DMS114 treated with DMSO at 0.1 percent for 48 hours (cell line): ENCODE measurements around the gene FNDC7.
"Not testable (repeated sequence)": the region's sequence is repeated elsewhere in the genome, so short reads cannot be mapped to it uniquely, and the experiment has no call there.

Source experiments
- DNase-seq: peaks from one replicate; lab custom pipeline; 2025; ENCODE audit not compliant: unreplicated experiment; lab: John Stamatoyannopoulos, UW

Gene FNDC7

DNA sequence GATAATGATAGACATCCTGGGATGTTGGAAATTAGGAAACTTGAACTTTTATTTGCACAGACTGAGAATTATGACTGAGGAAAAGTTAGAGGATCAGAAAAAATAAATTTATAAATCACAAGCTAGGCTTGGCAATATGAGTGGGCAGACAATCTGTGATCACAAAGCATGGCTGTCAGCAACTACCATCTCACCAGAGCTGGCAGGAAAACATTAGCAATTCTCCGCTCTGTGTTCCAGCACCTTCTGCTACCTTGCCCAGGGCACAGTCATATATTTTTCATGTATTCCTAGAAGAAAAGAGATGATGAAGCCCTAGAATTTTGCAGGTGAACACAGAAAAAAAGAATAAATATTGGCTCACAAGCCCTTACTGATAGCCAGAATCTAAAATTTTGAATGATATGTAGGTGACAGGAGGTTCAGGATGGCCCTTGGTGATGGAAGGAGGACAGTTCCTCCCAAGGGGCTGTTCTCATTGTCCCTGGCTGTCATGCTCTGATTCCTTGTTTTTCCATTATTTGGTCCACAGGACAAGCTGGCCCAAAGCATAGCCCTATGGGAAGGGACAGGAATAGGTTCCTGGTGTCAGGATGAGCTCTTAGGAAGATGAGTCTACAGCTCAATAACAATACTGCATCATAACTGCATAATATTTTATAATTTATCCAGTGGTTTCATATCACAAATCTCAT is 21.6 kb downstream of the FNDC7 start:
- no peak for DNase-seq

DNA sequence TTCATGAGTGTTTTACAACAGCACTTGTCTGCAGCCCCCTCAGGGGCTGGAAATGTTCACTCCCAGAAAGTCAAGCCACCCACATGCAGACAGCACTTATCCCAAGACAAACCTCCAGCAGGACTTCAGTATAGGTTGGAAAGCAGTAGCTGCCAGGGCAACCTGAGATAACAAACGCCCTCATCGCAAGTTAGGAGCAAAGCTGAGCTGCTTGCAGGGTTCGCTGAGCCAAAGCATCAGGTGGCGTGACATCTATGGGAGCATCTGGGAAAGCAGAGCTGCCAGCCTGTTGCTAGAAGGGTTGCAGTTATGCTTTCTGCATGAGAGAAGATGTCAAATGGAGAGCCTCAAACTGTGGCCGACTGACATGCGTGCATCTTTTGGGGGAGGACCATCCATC is 29.5 kb downstream of the FNDC7 start:
- DNase-seq = no peak

GRCh38 chr1:108745980-108746381 is 33.3 kb downstream of the FNDC7 start:
- no peak for DNase-seq

GRCh38 chr1:108746382-108747170 is 33.9 kb downstream of the FNDC7 start, which contains the start of gene STXBP3:
Gene STXBP3 (plus strand): TSS chr1:108746674. CDS start chr1:108746738, 64 bp downstream.
- peak; percentile 91 for DNase-seq

DNA sequence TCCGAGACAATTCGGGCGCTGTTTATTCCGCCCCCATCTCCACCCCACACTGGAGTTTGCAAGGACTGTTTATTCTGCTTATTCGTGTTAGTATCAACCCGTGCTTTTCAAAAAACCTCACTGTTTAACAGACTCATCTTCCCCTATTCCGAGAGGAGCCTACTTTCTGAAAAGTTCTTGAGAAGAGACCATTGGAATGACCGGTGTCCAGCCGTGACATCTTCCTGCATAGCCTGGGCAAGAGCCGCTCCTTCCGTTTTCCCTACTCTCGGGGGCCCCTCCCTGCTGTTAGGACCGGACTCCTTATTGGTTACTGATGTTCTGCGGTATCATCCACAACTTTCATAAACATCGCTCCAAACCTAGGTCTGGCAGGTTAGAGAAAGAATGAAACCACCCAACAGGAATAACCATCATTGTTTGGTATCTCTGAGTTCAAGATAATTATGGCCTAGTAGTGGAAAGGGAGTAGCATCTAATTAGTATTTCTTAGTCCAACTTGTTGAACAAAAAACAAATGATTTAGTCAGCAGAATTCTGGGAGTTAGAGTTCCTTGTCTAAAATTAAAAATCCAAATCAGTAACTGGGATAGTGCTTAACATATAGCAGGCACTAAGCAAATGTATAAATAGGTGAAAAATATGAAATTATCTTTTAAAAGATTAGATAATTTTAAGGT is 34.6 kb downstream of the FNDC7 start:
- DNase-seq = peak; percentile 93

DNA sequence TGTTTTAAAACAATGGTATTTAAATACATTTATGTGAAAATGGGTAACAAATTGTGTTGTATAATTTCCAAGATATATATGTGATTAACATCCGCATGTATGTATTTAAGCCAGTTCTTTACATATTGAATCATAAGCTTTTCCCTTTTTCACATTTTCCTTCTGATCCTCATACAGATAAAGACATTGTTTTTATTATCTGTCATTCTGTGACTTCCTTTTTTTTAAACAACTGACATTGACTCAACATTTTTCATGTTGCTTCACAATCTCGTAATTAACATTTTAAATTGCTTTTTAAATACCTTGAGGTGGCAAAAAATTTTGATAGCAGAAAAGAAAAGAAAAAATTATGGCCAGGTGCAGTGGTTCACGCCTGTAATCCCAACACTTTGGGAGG is 35.2 kb downstream of the FNDC7 start:
- no peak for DNase-seq

DNA sequence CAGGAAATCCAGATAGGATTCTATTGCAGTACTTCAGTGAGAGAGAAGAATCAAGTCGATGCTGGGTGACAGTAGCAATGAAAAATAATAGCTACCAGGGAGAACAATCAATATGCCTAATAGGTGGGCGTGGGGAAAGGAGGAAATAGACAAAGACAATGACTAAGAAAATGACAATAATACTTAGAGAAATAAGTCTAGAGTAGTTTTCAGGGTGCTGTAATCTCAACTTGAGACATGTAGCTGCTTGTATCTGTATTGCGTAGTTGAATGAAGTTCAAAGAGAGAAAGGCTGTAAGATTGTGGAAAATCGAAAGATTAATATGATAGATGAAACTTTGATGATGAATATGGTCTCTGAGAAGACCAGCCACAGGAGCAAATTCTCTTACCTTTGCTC is 36.4 kb downstream of the FNDC7 start:
- DNase-seq = no peak

- DNase-seq = no peak
These were observed 37.9 kb downstream of the FNDC7 start for GRCh38 chr1:108750476-108751181.

DNA sequence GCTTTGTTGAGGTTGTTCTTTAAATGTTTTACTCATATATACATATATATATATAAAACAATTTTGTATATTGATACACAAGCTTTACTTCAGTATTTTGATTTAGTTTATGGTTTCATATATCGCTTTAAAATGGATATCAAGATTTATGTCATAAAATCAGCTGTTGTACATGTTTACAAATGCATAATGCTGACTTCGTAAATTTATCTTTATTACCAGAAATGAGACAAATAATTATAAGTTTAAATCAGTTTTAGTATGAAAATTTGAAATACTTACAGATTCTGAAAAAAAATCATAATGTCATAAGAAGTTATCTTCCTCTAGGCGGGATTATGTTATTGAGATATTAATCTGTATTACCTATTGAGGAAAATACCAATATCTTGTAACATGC is 40.7 kb downstream of the FNDC7 start:
- DNase-seq = no peak

- DNase-seq = no peak
These were observed 46.1 kb downstream of the FNDC7 start for GRCh38 chr1:108758796-108759195.

- no peak for DNase-seq
These were observed 54.4 kb downstream of the FNDC7 start for GRCh38 chr1:108767115-108767514.

- no peak for DNase-seq
These were observed 55.0 kb downstream of the FNDC7 start for GRCh38 chr1:108767708-108768107.

GRCh38 chr1:108777839-108778238 is 65.1 kb downstream of the FNDC7 start:
- no peak for DNase-seq

DNA sequence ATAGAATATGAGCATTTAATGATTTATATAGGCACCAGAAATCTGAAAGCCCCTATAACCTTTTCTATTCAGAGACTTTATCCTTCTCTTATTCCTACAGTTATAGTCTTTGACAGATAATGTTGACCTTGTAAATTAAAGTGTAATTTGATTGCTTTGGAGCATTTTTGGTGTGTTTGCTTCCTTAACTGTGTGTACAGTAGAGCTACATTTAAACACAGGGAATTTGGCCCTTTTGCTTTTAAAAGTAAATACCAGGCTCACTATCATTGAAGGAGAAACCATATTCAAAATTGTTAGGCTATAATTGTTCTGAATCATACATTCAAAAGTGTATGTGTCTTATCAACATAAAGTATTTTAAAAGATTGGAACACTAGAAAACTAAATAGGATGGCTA is 66.7 kb downstream of the FNDC7 start:
- DNase-seq = no peak

- no peak for DNase-seq
These were observed 68.3 kb downstream of the FNDC7 start for GRCh38 chr1:108780937-108781574.

DNA sequence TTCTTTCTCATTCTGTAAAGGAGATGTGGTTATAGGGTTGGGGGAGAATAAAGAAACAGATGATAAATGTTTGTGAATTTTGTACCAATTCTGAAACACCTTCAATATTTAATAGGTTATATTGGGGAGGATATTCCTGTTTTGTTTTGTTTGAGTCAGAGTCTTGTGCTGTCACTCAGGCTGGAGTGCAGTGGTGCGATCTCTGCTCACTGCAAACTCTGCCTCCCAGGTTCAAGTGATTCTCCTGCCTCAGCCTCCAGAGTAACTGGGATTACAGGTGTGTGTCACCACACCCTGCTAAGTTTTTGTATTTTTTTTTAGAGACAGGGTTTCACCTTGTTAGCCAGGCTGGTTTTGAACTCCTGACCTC is 68.9 kb downstream of the FNDC7 start:
- DNase-seq = not testable (repeated sequence)

GRCh38 chr1:108785264-108785663 is 72.6 kb downstream of the FNDC7 start:
- DNase-seq = no peak

- DNase-seq = no peak
These were observed 73.2 kb downstream of the FNDC7 start for GRCh38 chr1:108785880-108786279.

GRCh38 chr1:108791790-108792189 is 79.1 kb downstream of the FNDC7 start:
- DNase-seq = no peak
